NCI-H1930 (cell line): ENCODE data around the gene SMIM14.
"Not testable (repeated sequence)": the region's sequence is repeated elsewhere in the genome, so short reads cannot be mapped to it uniquely, and the experiment has no call there.

Source experiments
- DNase-seq, 2 experiments: peaks; one replicate each; lab custom pipeline; 2025; lab: John Stamatoyannopoulos, UW

SMIM14 gene

GRCh38 chr4:39596971-39597370 lies 41.7 kb downstream of the SMIM14 start:
- DNase-seq = no peak

GRCh38 chr4:39591290-39591689 lies 47.4 kb downstream of the SMIM14 start:
- DNase-seq = no peak

GRCh38 chr4:39587881-39588280 lies 50.8 kb downstream of the SMIM14 start:
- DNase-seq = no peak

GRCh38 chr4:39574946-39575345 lies 63.7 kb downstream of the SMIM14 start:
- no peak for DNase-seq

- no peak for DNase-seq
Measured at GRCh38 chr4:39571504-39571903, 67.2 kb downstream of the SMIM14 start.

GRCh38 chr4:39571054-39571453 lies 67.6 kb downstream of the SMIM14 start:
- no peak for DNase-seq

- DNase-seq = no peak
Measured at GRCh38 chr4:39569209-39569608, 69.5 kb downstream of the SMIM14 start.

GRCh38 chr4:39568805-39569204 lies 69.9 kb downstream of the SMIM14 start:
- DNase-seq = no peak

- no peak for DNase-seq
Measured at GRCh38 chr4:39565878-39566600, 72.6 kb downstream of the SMIM14 start.

- no peak for DNase-seq
Measured at GRCh38 chr4:39563346-39563847, 75.3 kb downstream of the SMIM14 start.

GRCh38 chr4:39562792-39563191 lies 75.9 kb downstream of the SMIM14 start:
- no peak for DNase-seq

GRCh38 chr4:39559626-39560025 lies 79.0 kb downstream of the SMIM14 start:
- no peak for DNase-seq

GRCh38 chr4:39555472-39555871 lies 83.2 kb downstream of the SMIM14 start:
- DNase-seq = no peak

- DNase-seq = no peak
Measured at GRCh38 chr4:39548425-39549067, 90.1 kb downstream of the SMIM14 start.

GRCh38 chr4:39544580-39545315 lies 93.9 kb downstream of the SMIM14 start:
- DNase-seq = peak in 1 of 2 experiments; percentile 7

- not testable (repeated sequence) for DNase-seq
Measured at GRCh38 chr4:39544080-39544479, 94.6 kb downstream of the SMIM14 start.

- DNase-seq = no peak
Measured at GRCh38 chr4:39543034-39543433, 95.6 kb downstream of the SMIM14 start.

- DNase-seq = no peak
Measured at GRCh38 chr4:39542611-39543012, 96.1 kb downstream of the SMIM14 start.

GRCh38 chr4:39541987-39542610 lies 96.6 kb downstream of the SMIM14 start:
- DNase-seq = no peak

GRCh38 chr4:39539089-39539611 lies 99.5 kb downstream of the SMIM14 start:
- DNase-seq = peak in 1 of 2 experiments; percentile 11

GRCh38 chr4:39533541-39533940 lies 105.1 kb downstream of the SMIM14 start:
- no peak for DNase-seq

- not testable (repeated sequence) for DNase-seq
Measured at GRCh38 chr4:39532237-39532636, 106.4 kb downstream of the SMIM14 start.
